Activated B cell treated with CpG ODN at 0.5 μM for 24 hours (primary cell): ENCODE measurements around the gene EME2. TPM values are rescaled to one million over a fixed set of nuclear protein-coding genes. Genes with fewer than 3 reads are reported as not detected.

Source experiments
- ATAC-seq: fragments of 200-7000 bp; cut with Tn5 transposase; one replicate; pipeline ENCODE4 v1.10.0; 2021; ENCODE audit warnings: low read depth, mild to moderate bottlenecking, moderate library complexity
- CTCF ChIA-PET: fragments of 350-600 bp; sonication (Branson Sonifier 250); formaldehyde crosslinking; loops from one replicate; lab custom pipeline; 2021; ENCODE audit warnings: antibody characterized with exemption; lab: Charles Lee
- POLR2A ChIA-PET: fragments of 350-600 bp; sonication (Branson Sonifier 250); formaldehyde crosslinking; loops from one replicate; lab custom pipeline; 2021; ENCODE audit warnings: antibody characterized with exemption; lab: Charles Lee
- DNase-seq: peaks from one replicate; pipeline ENCODE4 v3.0.0; 2022
- H3K27ac Mint-ChIP-seq: one replicate; pipeline ENCODE4 v1.8.0; 2020; ENCODE audit warnings: mixed read lengths
- H3K27me3 Mint-ChIP-seq: one replicate; pipeline ENCODE4 v1.8.0; 2021; ENCODE audit warnings: mixed read lengths
- H3K36me3 Mint-ChIP-seq: one replicate; pipeline ENCODE4 v1.8.0; 2021; ENCODE audit warnings: low read depth, mixed read lengths
- H3K4me1 Mint-ChIP-seq: one replicate; pipeline ENCODE4 v1.8.0; 2021; ENCODE audit warnings: mixed read lengths
- H3K4me3 Mint-ChIP-seq: one replicate; pipeline ENCODE4 v1.8.0; 2020; ENCODE audit warnings: mild to moderate bottlenecking, mixed read lengths
- H3K9me3 Mint-ChIP-seq: one replicate; pipeline ENCODE4 v1.8.0; 2020; ENCODE audit warnings: mixed read lengths
- intact Hi-C: fragments of 100-400 bp; cut with micrococcal nuclease; formaldehyde crosslinking; loops from one replicate; pipeline ENCODE4 v1.15.1; 2024
- total RNA-seq: library from RNA; stranded (reverse); gene quantifications from 2 replicates; pipeline ENCODE4 v1.2.3, GENCODE V29; 2022
- TF ChIP-seq, protein P1 (sequence below): fragments of 200-600 bp; IDR thresholded peaks from one replicate; pipeline ENCODE4 v1.8.0; 2022; ENCODE audit warnings: antibody characterized with exemption, mild to moderate bottlenecking

Gene EME2
- total RNA-seq, 1 donor from 2014 or later = 49.9 TPM

- intact Hi-C loops = no loop called here
- H3K27ac Mint-ChIP-seq = no peak overlapping the region
- H3K36me3 Mint-ChIP-seq = peaks cover 76% of the 10 kb centered on the region
- no peaks in the 10 kb centered on the region for H3K27me3 Mint-ChIP-seq
- ATAC-seq (no peak), DNase-seq (no peak)
- ChIA-PET POLR2A (interaction anchor here (0.7 to 1.0 kb wide), 2 partner anchors 22 to 502 kb away, joined by 3 to 4 read pairs; partner anchors contain the start of gene ECI1), CTCF (no interaction called here)
- TF ChIP-seq, protein P1, sequence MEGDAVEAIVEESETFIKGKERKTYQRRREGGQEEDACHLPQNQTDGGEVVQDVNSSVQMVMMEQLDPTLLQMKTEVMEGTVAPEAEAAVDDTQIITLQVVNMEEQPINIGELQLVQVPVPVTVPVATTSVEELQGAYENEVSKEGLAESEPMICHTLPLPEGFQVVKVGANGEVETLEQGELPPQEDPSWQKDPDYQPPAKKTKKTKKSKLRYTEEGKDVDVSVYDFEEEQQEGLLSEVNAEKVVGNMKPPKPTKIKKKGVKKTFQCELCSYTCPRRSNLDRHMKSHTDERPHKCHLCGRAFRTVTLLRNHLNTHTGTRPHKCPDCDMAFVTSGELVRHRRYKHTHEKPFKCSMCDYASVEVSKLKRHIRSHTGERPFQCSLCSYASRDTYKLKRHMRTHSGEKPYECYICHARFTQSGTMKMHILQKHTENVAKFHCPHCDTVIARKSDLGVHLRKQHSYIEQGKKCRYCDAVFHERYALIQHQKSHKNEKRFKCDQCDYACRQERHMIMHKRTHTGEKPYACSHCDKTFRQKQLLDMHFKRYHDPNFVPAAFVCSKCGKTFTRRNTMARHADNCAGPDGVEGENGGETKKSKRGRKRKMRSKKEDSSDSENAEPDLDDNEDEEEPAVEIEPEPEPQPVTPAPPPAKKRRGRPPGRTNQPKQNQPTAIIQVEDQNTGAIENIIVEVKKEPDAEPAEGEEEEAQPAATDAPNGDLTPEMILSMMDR = no peak
- H3K9me3 Mint-ChIP-seq = no peaks in the 10 kb centered on the region
- H3K4me1 Mint-ChIP-seq = no peaks in the 10 kb centered on the region
- no peak overlapping the region for H3K4me3 Mint-ChIP-seq
Measured at GRCh38 chr16:1749152-1750117, 23.2 kb upstream of the EME2 start.

DNA sequence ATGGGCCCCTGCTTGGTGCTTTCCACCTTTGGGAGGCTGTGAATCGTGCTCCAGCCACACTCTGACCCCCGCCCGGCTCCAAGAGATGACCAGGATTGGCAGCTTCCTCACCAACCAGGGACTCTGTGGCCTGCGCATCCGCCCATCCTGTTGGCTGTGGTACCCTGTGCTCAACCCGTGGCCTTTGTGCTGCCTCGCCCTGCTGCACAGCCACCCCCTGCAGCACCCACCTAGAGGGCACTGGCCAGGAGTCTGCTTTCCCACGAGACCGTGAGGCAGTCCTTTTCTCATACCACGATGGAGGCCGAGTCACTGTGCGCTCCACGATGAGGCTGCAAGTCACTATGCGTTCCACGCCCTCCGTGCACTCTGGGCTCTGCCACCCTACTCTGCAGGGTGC, 20.7 kb upstream of the EME2 start:
- TF ChIP-seq, protein P1 = no peak
- Mint-ChIP-seq H3K27me3 (no peaks in the 10 kb centered on the region), H3K4me3 (no peak overlapping the region), H3K27ac (no peak overlapping the region), H3K36me3 (peaks cover 72% of the 10 kb centered on the region), H3K9me3 (no peaks in the 10 kb centered on the region), H3K4me1 (no peaks in the 10 kb centered on the region)
- DNase-seq (no peak), ATAC-seq (no peak)
- ChIA-PET POLR2A (interaction anchor here (0.6 kb wide), 1 partner anchor 48 kb away, joined by 3 read pairs; no protein-coding TSS in a partner anchor), CTCF (no interaction called here)
- intact Hi-C loops = no loop called here

- peaks cover 70% of the 10 kb centered on the region for H3K36me3 Mint-ChIP-seq
Measured at GRCh38 chr16:1752853-1753252, 19.8 kb upstream of the EME2 start.

DNA sequence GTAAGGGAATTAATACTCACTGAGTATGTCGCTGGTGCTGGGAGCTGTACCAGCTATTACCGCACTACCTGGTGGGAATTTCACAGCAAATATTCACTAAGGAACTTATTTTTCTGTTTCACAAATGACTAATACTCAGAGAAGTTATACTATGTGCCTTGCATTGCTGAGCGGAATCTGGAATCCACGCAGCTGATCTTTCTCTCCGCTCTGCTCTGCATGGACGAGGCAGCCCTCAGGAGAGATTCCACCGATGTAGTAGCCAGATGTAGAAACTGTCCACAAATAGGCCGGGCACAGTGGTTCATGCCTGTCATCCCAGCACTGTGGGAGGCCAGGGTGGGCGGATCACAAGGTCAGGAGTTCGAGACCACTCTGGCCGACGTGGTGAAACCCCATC, 18.4 kb upstream of the EME2 start:
- Mint-ChIP-seq H3K9me3 (no peaks in the 10 kb centered on the region), H3K27ac (no peak overlapping the region), H3K27me3 (no peaks in the 10 kb centered on the region), H3K4me1 (no peaks in the 10 kb centered on the region), H3K4me3 (no peak overlapping the region), H3K36me3 (peaks cover 62% of the 10 kb centered on the region)
- ChIA-PET POLR2A (interaction anchor here (0.7 kb wide), 1 partner anchor 89 kb away, joined by 3 read pairs; no protein-coding TSS in a partner anchor), CTCF (no interaction called here)
- ATAC-seq (no peak), DNase-seq (no peak)
- TF ChIP-seq, protein P1 = no peak
- intact Hi-C loops = no loop called here

More at GRCh38 chr16:1752853-1753252, 19.8 kb upstream of the EME2 start:
- ATAC-seq = no peak
- no peak overlapping the region for H3K4me3 Mint-ChIP-seq
- H3K27ac Mint-ChIP-seq = no peak overlapping the region
- no peaks in the 10 kb centered on the region for H3K9me3 Mint-ChIP-seq
- CTCF ChIA-PET = no interaction called here
- intact Hi-C loops = no loop called here
- POLR2A ChIA-PET = no interaction called here
- DNase-seq = no peak
- H3K4me1 Mint-ChIP-seq = no peaks in the 10 kb centered on the region
- TF ChIP-seq, protein P1 = no peak
- no peaks in the 10 kb centered on the region for H3K27me3 Mint-ChIP-seq
